NB4 (cell line): ENCODE measurements around the gene SPTSSB.

Experiments used
- CTCF ChIP-seq: IDR thresholded peaks from one replicate; pipeline ENCODE4 v1.5.1; 2012; ENCODE audit warnings: low read depth, low read length
- MAX ChIP-seq: IDR thresholded peaks from 2 replicates; pipeline ENCODE4 v1.6.1; 2011; ENCODE audit warnings: low read depth, low read length
- MYC ChIP-seq: IDR thresholded peaks from 2 replicates; pipeline ENCODE4 v1.6.1; 2011; ENCODE audit warnings: low read depth, low read length
- POLR2A ChIP-seq: IDR thresholded peaks from 2 replicates; pipeline ENCODE4 v1.6.1; 2011; ENCODE audit warnings: mild to moderate bottlenecking; ENCODE audit not compliant: insufficient read length; ENCODE audit errors: extremely low read depth

GRCh38 chr3:161342629-161343028 lies 28.7 kb downstream of the SPTSSB start:
- no peak for TF ChIP-seq CTCF
- TF ChIP-seq POLR2A = no peak
- no peak for TF ChIP-seq MAX
- no peak for TF ChIP-seq MYC
